Osteoblast (primary cell): Measurements from ENCODE around the gene LYZL4. TPM values are rescaled to one million over a fixed set of nuclear protein-coding genes. Genes with fewer than 3 reads are reported as not detected.

Source experiments
- DNase-seq: peaks from one replicate; pipeline ENCODE4 v3.0.0; 2011; ENCODE audit warnings: low spot score, mixed read lengths; ENCODE audit not compliant: insufficient read length; ENCODE audit errors: missing footprints
- H2AFZ ChIP-seq: 2 replicates; pipeline ENCODE4 v1.6.0; 2011; ENCODE audit warnings: mild to moderate bottlenecking, low read length
- H3K27ac ChIP-seq: 2 replicates; pipeline ENCODE4 v1.5.1; 2011; ENCODE audit warnings: mild to moderate bottlenecking, low read depth, low read length, moderate library complexity
- H3K27me3 ChIP-seq: 2 replicates; pipeline ENCODE4 v1.6.0; 2012; ENCODE audit warnings: mild to moderate bottlenecking, control low read depth, inconsistent platforms, low read length, moderate library complexity; ENCODE audit not compliant: insufficient read depth
- H3K36me3 ChIP-seq: 2 replicates; pipeline ENCODE4 v1.5.1; 2011; ENCODE audit warnings: mild to moderate bottlenecking, low read length, control low read depth, moderate library complexity; ENCODE audit not compliant: insufficient read depth
- H3K4me1 ChIP-seq: 2 replicates; pipeline ENCODE4 v1.5.1; 2011; ENCODE audit warnings: mild to moderate bottlenecking, low read length, control low read depth, moderate library complexity; ENCODE audit not compliant: insufficient read depth
- H3K4me2 ChIP-seq: 2 replicates; pipeline ENCODE4 v1.6.0; 2011; ENCODE audit warnings: mild to moderate bottlenecking, low read length; ENCODE audit not compliant: insufficient read depth
- H3K4me3 ChIP-seq: fragments of 200-600 bp; sonication (generic); 3 replicates; pipeline ENCODE4 v1.5.1; 2012; ENCODE audit warnings: mild to moderate bottlenecking, low read length, inconsistent platforms; ENCODE audit not compliant: insufficient read depth
- H3K79me2 ChIP-seq: 2 replicates; pipeline ENCODE4 v1.6.0; 2012; ENCODE audit warnings: mild to moderate bottlenecking, low read length, control low read depth, inconsistent platforms; ENCODE audit not compliant: insufficient read depth
- H3K9me3 ChIP-seq: 2 replicates; pipeline ENCODE4 v1.5.1; 2011; ENCODE audit warnings: low read depth, low read length, control low read depth
- H4K20me1 ChIP-seq: 2 replicates; pipeline ENCODE4 v1.6.0; 2012; ENCODE audit warnings: mild to moderate bottlenecking, low read length, control low read depth; ENCODE audit not compliant: insufficient read depth
- CTCF ChIP-seq: IDR thresholded peaks from 2 replicates; pipeline ENCODE4 v1.5.1; 2011; ENCODE audit warnings: mild to moderate bottlenecking, low read depth, low read length, moderate library complexity; ENCODE audit errors: extremely low read depth
- total RNA-seq: library from RNA; depleted of rRNA; stranded (reverse); fragments of >200 nt; gene quantifications from 2 replicates; pipeline ENCODE4 v1.2.3, GENCODE V29; 2012

The LYZL4 gene
- total RNA-seq, 1 donor = not detected

GRCh38 chr3:42369832-42370231, 40.6 kb downstream of the LYZL4 start:
- no peaks in the 10 kb centered on the region for H3K9me3 ChIP-seq
- no peak overlapping the region for H2AFZ ChIP-seq
- no peaks in the 10 kb centered on the region for H4K20me1 ChIP-seq
- no peak for DNase-seq
- TF ChIP-seq CTCF = no peak
- no peaks in the 10 kb centered on the region for H3K27me3 ChIP-seq
- H3K4me2 ChIP-seq = no peak overlapping the region
- no peak overlapping the region for H3K27ac ChIP-seq
- no peaks in the 10 kb centered on the region for H3K36me3 ChIP-seq
- no peaks in the 10 kb centered on the region for H3K79me2 ChIP-seq
- no peak overlapping the region for H3K4me3 ChIP-seq
- H3K4me1 ChIP-seq = no peaks in the 10 kb centered on the region

GRCh38 chr3:42369304-42369703, 41.1 kb downstream of the LYZL4 start:
- Histone ChIP-seq H3K79me2 (no peaks in the 10 kb centered on the region), H3K36me3 (no peaks in the 10 kb centered on the region), H3K4me3 (no peak overlapping the region), H3K9me3 (no peaks in the 10 kb centered on the region), H2AFZ (no peak overlapping the region), H4K20me1 (no peaks in the 10 kb centered on the region), H3K4me2 (no peak overlapping the region), H3K27me3 (no peaks in the 10 kb centered on the region), H3K4me1 (no peaks in the 10 kb centered on the region), H3K27ac (no peak overlapping the region)
- TF ChIP-seq CTCF = no peak
- DNase-seq = no peak

GRCh38 chr3:42368861-42369260, 41.5 kb downstream of the LYZL4 start:
- Histone ChIP-seq H3K9me3 (no peaks in the 10 kb centered on the region), H3K79me2 (no peaks in the 10 kb centered on the region), H4K20me1 (no peaks in the 10 kb centered on the region), H3K4me1 (no peaks in the 10 kb centered on the region), H3K27ac (no peak overlapping the region), H2AFZ (no peak overlapping the region), H3K36me3 (no peaks in the 10 kb centered on the region), H3K4me3 (no peak overlapping the region), H3K27me3 (no peaks in the 10 kb centered on the region), H3K4me2 (no peak overlapping the region)
- no peak for DNase-seq
- TF ChIP-seq CTCF = no peak

- TF ChIP-seq CTCF = no peak
- Histone ChIP-seq H3K4me2 (no peak overlapping the region), H3K27ac (no peak overlapping the region), H3K9me3 (no peaks in the 10 kb centered on the region), H3K4me1 (no peaks in the 10 kb centered on the region), H2AFZ (no peak overlapping the region), H3K27me3 (no peaks in the 10 kb centered on the region), H3K36me3 (no peaks in the 10 kb centered on the region), H3K4me3 (no peak overlapping the region), H4K20me1 (no peaks in the 10 kb centered on the region), H3K79me2 (no peaks in the 10 kb centered on the region)
- DNase-seq = no peak
Measured at GRCh38 chr3:42367903-42368302, 42.5 kb downstream of the LYZL4 start.
